NCI-H2029 (cell line): ENCODE results near the gene LTF.
"Not testable (repeated sequence)": the region's sequence is repeated elsewhere in the genome, so short reads cannot be mapped to it uniquely, and the experiment has no call there.

Experiments
- DNase-seq: peaks from one replicate; lab custom pipeline; 2025; lab: John Stamatoyannopoulos, UW

Gene LTF

DNA sequence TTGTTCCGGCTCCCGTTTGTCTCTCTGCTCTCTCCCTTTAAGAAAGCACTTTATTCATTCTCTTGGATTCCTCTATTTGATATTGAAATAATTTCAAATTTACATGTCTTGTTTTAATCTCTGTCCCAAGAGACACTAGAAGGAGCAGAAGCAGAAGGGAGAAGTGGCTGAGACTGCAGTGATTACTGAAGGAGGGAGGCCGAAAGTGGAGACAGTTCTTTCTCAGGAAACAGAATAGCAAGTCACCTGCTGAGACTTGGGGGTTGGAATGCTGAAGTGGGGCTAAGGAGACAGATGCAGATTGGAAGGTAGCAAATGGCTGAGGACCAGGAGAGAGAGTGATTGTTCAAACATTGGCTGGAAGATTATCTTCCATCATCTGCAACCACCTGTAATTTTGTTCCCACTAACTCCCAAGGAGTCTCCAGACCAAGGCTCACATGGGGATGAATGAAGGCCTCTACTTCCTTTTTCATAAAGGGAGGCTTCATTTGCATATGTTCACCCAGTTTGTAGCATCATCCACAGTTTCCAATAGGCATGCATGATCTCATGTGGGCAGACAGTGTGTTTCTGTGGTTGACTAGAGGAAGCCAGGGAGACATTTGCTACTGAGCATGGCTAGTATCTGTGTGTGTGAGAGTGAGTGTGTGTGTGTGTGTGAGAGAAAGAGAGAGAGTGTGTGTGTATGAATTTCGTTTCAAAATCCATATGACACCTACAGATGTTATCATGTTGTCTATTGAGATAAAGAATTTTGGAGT, 24.0 kb downstream of the LTF start:
- no peak for DNase-seq

DNA sequence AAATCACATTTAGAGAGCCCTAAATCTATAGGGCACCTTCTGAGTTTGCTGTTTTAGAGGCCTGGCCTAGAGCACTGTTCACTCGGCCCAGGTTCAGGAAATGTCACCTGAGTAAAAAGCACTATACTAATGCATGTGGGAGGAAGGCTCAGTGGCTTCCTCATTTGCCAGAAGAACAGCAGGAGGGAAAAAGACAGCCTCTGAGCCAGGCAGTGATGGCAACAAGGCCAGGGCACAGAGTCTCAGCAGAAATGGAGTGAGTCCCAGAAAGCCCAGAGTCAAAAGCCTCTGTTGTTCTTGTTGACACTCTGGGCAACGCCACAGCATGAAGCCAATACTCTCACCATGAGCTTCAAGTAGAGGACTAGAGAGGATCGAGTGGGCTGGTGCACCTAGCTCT, 25.9 kb downstream of the LTF start:
- DNase-seq, result no peak

DNA sequence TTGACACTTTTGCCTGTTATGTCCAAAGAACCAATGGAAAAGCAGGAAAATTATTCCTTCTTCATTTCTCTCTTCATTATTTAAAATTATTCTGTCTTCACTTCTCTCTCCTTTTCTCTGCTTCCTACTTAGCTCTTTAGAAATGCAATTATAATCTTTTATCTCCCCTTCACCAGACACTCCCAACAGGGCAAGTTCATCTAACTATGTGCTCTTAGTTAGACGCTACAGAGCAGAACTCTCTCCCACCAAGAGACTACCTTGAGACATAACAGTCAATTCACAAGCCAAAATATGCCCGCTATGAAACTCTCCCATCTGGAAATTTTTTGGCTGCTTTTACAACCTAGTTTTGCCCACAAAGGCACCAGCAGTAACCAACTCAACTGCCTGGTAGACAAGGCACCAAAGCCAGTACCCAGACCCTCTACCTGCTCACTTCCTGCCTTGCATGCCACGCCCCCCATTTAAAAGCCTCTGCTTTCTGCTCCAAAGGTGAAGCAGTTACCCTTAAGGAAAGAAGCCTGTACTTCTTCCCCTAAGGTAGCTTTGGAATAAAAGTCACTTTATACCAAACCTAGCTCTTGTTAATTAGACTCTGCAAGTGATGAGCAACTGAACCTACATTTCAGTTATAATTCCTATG, 29.5 kb downstream of the LTF start:
- no peak for DNase-seq

DNA sequence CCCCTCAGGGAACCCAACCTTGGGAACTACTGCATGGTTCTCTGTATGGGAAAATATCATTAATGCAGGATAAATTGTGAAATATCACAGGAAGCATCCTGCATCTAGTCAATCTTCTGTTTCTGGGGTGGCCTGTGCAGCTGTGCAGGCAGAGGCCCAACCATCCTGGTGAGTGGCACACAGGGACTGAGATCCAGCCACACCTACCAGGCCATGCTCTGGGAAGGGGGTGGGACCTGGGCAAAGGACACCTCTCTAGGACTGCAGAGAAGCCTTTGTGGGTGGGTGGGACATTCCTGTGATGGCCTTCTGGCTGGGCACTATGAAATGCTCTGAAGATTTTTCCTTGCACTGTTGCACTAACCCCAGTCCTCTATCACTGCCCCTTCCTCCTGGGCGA, 30.9 kb downstream of the LTF start:
- no peak for DNase-seq

DNA sequence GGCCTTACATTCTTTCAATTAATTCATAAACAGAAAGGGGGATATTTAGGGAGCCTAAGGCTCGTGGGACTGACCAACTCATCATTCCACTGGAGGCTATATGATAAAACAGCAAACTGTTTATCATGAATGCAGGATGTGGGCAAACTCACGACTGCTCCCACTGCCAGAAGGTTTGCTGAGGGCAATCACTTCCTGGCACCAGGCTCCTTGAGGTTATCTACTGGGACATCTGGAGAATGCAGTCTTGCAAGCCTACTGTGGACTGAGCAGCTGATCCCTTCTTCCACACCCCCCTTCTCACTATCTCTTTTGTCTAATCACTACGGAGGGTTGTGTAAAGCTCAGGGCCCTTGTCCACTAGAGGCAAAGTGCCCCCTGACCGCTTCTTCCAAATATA, 31.6 kb downstream of the LTF start:
- DNase-seq, result not testable (repeated sequence)

DNA sequence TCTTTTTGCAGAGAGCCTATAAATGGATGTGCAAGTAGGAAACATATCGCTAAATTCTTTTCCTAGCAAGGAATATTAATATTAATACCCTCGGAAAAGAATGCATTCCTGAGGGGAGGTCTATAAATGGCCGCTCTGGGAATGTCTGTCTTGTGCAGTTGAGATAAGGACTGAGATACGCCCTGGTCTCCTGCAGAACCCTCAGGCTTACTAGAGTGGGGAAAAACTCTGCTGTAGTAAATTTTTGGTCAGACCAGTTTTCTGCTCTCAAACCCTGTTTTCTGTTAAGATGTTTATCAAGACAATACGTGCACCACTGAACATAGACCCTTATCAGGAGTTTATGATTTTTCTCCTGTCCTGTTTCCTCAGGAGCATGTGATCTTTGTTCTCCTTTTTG, 32.8 kb downstream of the LTF start:
- not testable (repeated sequence) for DNase-seq

DNA sequence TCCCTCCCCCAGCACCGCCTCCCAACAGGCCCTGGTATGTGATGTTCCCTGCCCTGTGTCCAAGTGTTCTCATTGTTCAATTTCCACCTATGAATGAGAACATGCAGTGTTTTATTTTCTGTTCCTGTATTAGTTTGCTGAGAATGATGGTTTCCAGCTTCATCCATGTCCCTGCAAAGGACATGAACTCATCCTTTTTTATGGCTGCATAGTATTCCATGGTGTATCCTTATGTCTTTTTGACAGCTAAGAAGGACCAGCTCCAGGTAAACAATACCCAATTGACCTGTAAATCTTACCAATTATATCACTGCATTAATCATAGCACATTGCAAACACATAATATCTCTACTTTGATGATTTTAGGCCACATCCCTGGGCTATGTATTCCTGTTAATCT, 33.8 kb downstream of the LTF start:
- not testable (repeated sequence) for DNase-seq

DNA sequence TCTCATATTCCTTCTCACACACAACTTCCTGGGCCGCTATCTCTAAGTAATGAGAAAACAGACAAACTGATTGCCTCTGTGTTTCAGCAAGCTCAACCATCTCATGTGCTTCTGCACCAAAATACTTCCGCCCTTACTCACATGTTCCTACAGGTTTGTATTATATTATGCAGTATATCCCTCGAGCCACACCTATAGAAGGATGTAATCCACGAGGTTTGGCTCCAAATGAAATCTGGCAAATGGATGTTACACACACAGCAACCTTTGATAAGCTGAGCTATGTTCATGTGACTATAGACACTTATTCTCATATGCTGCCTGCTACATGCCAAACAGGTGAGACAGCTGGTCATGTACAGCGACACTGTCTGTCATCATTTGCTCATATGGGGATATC, 35.0 kb downstream of the LTF start:
- DNase-seq, result no peak

DNA sequence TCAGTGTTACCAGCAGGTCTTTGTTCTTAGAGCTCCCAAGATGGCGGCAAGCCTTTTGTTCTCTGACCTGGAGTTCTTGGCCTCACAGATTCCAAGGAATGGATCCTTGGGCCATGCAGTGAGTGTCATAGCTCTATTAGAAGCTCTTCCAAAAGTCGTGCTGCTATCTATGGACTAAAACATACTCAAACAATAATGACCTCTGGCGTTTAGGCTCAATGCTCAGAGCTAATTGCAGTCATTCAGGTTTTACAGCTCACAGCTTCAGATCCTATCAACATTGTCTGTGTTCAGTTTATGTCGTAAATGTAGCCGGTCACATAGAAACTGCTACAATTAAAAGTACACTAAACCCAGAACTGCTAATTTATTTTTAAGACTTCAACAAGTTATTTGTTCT, 35.5 kb downstream of the LTF start:
- no peak for DNase-seq

DNA sequence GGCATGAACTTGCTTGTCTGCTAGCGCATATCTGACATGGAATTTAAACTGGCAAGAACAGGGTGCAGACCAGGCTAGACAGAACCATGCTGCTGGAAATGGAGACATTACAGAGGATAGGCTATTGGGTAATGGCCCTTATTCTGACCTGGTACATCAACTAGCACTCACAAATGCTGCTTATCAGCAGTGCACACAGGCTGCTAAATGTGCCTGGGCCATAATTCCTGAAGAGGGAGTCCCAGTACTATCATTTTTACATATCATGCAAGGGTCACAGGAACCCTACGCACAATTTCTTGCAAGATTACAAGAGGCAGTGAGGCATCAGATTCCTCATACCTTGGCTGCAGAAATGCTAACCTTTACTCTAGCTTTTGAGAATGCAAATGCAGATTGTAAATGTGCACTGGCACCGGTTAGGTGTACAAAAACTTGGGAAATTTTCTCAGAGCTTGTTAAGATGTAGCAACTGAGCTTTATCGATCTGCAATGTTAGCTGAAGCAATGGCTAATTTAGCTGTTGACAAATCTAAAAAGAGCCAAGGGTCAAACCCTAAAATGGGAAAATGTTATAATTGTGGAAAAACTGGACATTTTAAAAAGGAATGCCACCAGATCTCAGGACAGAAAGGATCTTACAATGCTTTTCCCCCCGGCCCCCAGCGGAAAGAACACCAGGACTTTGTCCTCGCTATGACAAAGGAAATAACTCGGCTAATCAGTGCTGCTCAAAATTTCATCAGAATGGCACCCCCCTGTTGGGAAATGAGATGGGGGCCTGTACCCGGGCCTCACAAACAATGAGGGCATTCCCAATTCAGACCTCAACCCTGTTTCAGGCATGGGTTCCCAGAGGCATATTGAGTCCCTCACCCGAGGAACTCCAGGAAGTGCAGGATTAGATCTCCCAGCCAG, 36.5 kb downstream of the LTF start:
- DNase-seq, result no peak

DNA sequence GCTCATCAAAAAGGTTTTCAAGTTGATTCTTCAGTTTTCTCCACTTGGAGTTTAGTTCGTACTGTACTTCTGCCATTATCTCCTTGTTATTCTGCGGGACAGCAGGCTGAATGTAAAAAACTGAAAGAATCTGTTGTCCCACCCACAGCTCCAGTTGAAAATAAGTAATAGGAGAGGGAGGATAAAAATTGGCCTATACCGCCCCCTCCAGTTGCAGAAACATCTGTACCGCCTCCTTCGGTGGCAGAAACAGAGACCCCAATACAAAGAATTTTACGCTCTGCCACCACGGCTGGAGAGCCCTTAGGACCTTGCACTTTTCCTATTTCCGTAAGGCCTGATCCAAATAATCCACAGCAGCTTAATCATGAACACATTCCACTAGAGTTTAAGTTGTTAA, 37.3 kb downstream of the LTF start:
- DNase-seq, result not testable (repeated sequence)

DNA sequence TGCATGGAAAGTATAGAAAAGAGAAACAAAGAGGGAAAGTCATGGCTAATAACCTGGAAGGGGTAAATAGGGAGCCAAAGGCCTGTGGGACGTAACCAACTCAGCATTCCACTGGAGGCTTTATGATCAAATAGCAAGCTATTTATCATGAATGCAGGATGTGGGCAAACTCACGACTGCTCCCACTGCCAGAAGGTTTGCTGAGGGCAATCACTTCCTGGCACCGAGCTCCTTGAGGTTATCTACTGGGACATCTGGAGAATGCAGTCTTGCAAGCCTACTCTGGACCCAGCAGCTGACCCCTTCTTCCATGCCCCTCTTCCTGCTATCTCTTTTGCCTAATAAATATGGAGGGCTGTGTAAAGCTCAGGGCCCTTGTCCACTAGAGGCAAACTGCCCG, 38.2 kb downstream of the LTF start:
- not testable (repeated sequence) for DNase-seq

DNA sequence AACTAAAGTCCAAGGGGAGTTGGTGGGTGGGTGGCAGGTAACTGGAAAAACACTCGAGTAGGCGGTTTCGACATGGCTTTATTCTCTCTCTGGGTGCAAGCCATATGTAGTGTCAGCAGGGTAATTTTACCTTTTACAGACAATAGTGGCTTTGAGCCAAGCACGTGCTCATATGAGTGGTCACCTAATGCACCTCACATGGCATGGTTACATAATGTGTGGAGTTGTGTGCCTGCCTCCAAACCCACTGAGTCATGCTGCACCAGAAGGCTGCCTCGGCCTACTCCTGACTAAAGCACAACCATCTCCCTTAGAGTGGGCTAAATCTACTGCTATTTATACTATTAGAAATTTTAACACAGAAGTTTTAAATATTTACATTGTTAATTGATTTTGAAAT, 41.1 kb downstream of the LTF start:
- DNase-seq, result peak; percentile 93

DNA sequence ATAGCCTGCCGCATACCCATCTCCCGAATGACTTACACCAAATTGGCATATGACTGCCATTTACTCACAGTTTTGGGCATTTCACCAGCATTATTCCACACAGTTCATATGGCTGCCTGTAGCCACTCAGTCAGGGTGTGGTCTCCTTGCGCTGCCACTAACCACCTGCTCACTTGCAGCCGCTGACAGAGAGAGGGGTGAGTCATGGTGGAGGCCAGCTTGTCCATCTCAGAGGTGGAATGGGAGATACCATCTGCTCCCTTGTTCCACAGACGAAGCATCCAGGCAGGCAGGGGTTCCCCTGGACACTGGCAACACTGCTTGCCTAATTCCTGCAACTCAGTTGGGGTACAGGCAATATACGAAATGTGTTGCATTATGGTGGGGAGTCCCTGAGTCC, 42.1 kb downstream of the LTF start:
- DNase-seq, result peak; percentile 79

DNA sequence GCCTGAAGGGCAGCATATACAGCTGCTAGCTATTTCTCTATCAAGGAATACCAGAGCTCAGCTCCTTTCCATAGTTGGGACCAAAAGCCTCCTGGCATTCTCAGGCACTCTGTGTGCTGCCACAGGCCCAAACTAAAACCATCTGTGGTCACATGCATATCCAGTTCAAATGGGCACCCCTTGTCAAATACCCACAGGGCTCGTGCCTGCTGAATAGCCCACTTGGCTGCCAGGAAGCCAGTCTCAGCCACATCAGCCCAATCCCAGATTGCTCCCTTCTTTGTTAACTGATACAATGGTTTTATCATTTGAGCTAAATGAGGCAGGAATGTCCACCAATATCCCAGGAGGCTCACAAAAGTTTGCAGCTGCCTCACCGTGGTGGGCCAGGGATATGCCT, 43.8 kb downstream of the LTF start:
- no peak for DNase-seq

DNA sequence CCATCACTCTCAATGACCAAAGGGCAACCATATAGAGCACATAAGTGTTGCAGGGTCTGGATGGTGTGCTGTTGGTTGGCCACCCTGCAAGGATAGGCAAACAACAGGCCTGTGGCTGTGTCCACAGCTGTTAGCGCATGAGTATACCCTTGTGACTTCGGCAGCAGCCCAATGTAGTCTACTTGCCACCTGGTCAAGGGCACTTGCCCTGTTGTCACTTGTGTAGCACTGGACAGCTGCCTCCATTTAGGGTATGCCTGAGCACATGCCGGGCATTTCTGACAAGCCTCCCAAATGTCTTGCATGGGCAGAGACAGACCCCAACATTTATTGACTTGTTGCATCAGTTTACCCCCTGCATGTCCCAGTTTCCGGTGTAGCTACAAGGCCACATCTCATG, 44.9 kb downstream of the LTF start:
- no peak for DNase-seq

DNA sequence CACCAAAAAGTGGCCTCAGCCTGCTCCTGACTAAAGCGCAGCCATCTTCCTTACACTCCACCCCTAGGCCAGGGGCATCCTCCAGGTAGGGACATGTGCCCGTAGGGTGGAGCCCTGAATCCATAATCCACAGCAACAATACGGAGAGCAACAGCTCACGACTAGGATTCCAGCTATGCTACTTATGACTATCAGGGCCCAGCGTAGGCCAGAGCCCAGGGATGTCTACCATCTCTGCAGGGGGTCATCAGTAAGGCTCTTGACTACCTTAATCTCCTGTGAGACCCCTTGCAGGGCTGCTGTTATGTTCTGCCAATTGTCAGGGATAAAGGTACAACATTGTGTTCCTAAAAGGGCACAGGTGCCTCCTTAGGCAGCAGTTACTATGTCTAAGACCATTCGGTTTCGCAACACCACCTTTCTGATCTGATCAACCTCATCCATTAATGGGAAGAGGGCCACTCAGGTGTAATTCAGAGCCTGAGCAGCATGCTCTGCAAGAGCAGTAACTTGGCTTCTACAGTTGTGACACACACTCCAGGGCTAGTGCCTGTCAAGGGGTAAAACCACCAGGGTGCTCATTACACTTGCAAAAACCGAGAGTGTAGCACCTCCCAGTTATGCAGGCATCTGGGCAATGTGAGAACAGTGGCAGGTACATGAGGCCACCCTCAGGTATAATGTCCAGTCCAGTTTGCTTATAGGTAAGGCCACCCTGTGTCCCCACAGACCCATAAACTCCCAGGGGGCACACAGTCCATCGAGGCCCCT, 46.7 kb downstream of the LTF start:
- DNase-seq, result no peak

DNA sequence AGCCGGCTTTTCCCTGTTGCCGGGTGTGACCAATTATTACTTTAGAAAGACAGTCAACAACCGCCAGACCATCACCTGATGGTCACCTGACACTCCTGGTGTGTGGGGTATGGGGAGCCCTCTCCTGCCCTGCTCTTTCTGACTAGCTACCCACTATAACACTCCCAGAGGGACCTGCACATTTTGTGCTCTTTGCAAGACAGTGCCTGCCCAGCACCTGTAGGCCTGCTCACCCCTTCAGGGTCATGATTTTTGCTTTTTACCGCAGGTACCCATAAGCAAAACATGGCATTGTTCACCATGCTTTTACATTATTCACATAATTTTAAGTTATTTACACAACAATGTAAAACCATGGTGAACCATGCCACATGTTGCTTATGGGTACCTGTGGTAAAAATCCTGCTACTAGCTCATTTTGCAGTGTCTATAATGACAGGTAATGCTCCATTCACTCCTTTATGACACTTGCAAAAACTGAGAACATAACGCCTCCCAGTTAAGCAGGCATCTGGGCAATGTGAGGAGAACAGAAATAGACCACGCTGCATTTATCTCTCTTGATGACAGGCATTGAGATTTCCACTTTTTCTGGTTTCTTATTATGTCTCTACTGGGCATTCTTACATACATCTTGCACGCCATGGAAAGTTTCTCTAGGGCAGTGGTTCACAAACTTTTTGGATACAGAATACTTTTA, 47.7 kb downstream of the LTF start:
- DNase-seq, result no peak

DNA sequence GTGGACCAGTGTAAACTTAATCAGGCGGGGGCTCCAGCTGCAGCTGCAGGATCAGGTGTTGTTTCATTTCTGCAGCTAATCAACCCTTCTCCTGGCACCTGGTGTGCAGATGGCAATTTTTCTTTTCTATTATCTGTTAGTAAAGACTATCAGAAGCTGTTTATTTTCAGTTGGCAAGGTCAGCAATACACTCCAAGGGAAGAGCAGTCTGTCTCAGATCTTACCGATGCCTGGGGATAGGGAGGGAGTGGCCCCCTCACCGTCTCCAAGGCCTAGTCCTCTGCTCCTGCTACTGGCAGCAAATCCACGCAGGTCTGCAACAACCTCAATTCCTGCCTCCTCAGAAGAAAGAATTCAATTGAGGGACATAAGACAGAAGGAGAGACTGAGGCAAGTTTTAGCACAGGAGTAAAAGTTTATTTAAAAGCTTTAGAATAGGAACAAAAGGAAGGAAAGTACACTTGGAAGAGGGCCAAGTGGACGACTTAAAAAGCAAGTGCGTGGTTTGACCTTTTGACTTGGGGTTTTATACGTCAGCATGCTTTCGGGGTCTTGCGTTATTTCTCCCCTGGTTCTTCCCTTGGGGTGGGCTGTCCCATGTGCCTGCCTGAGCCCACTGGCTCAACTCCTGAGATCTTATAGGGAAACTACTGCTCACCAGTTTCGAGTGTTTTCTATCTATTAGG, 48.4 kb downstream of the LTF start:
- DNase-seq, result peak; percentile 57

DNA sequence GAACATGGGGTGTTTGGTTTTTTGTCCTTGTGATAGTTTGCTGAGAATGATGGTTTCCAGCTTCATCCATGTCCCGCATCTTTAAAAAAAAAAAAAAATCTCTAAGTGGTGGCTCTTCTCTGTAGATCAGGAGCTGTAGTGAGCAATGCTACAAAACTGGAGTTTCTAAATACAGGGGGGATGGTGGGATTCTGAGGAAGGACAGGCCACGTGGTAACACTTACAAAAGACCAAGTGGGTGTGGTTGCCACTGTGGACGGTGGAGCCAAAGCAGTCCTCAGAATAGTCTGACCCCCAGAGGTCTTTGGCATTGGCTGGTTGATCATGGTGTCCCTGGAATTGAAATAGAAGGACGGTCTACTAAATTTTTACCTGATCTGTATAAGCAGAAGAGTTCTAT, 50.0 kb downstream of the LTF start:
- DNase-seq, result no peak

DNA sequence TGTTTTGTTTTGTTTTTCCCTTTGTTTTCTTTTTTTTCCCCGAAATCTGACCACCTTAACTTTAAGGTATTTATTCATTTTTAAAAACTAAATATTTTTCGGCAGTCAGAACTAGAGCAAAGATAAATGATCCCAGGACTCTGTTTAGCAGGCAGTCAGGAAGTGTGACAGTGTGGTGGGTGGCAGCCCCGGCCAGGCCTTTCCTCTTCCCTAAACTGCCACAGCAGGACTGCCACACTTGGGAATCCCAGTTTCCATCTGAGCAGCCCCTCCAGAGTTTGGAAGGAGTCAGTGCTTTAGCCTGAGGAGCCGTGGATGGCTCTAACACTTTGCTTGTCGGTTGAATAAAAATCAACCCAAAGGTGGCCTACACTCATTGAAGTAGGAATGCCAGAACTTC, 50.8 kb downstream of the LTF start:
- no peak for DNase-seq
